NCI-H460 (cell line): ENCODE results near the gene CSRP2. TPM values are rescaled to one million over a fixed set of nuclear protein-coding genes. Genes with fewer than 3 reads are reported as not detected.

Experiments used
- total RNA-seq: library from RNA; depleted of rRNA; stranded (reverse); fragments of >200 nt; shearing (Covaris generic); gene quantifications from 2 replicates; pipeline ENCODE4 v1.2.3, GENCODE V29; 2014; rRNA removed

Gene CSRP2
- total RNA-seq, 1 experiment from 2014 or later: 3.8 TPM

Other genes with a start within 250 kb of the CSRP2 start
- 22.1 and 31.2 TPM in 2 replicates for gene ZDHHC17, start 114.9 kb downstream of the CSRP2 start, total RNA-seq
- 7.3 and 8.7 TPM in 2 replicates for gene E2F7, start 186.6 kb upstream of the CSRP2 start, total RNA-seq